Measurements from ENCODE around the gene ASS1.

Gene ASS1

DNA sequence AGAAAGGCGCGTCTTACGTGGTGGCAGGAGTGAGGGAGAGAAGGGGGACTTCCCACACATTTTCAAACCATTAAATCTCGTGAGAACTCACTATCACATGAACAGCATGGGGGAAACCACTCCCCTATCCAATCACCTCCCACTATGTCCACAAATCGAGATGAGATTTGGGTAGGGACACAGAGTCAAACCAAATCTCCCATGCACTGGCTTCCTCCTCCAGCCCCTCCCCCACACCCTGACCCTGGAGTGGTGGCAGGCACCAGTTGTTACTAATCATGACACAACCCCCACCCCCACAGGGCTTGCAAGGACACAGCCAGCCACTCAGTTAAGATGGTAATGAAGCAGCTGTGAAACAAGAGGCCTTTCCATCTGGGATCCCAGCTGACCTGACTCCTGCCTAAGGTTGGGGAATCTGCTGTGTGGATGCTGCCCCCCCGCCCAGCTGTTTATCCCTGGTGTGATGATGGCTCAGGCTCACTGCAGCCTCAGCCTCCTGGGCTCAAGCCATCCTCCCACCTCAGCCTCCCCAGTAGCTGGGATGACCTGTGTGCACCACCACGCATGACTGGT, 77.6 kb downstream of the ASS1 start:
- intact Hi-C loops (cut with DNase I) = no loop called here
- DNase-seq = no peak

DNA sequence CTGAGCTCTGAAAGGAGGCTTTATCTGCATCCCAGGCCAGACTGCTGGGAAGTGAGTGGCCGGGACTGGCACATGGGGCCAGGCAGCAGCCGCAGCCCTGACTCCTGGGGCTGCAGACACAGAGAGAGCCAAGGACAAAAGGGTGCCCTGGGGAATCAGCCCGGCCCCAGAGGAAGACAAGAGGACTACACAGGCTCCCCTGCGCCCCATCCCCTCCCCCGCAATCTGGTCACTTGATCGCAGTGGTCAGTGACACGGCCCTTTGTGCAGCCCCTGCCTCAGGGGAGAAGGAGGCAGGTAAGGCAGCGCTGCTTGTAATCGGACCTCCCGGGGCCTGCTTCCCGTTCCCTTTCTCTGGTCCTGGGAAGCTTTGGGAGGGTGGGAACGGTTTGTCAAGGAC, 79.2 kb downstream of the ASS1 start:
- no peak for DNase-seq
- intact Hi-C loops (cut with DNase I) = no loop called here

DNA sequence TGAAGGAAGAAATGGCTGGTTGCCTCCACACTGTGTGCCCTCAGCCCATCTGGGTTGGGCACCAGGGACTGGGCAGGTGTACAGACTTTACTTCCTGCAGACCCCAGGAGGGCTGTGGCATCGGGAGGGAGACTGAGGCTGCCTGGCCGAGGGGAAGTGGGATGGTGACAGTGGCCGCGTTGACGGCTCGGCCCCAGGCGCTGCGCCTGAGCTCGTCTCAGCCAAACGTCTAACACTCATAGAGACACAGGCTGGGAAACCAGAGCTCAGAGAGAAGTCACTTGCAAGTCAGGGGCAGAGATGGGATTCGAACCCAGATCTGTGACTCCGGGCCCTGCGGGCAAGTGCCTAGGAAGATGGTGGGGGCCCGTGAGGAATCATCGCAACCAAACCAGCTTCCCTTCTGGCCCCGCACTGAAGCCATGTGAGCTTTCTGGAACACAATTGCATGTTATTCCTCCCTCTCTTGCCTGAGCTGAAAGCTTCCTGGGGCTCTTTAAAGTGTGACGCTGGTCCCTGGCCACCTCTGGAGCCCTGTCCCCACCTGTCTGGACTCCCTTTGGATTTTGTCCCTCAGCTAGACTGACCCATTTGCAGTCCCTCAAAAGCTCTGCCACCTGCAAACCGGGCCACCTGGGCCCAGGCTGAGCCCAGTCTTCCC, 81.6 kb downstream of the ASS1 start:
- intact Hi-C loops (cut with DNase I) = no loop called here
- DNase-seq = no peak

GRCh38 chr9:130526854-130527650, 82.3 kb downstream of the ASS1 start:
- intact Hi-C loops (cut with DNase I) = no loop called here
- no peak for DNase-seq

- no peak for DNase-seq
- intact Hi-C loops (cut with DNase I) = no loop called here
Observed at GRCh38 chr9:130527651-130528310, 83.0 kb downstream of the ASS1 start.

DNA sequence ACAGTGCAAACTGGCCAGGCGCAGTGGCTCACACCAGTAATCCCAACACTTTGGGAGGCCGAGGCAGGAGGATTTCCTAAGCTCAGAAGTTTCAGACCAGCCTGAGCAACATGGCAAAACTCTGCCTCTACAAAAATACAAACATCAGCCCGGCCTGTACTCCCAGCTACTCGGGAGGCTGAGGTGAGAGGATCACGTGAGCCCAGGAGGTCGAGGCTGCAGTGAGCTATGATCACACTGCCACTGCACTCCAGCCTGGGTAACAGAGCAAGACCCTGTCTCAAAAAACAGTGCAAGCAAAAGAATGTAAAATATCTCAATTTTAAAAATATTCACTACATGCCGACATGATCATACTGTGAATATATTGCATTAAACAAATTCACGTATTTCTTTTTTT, 83.9 kb downstream of the ASS1 start:
- intact Hi-C loops (cut with DNase I) = no loop called here

GRCh38 chr9:130530938-130531337, 86.2 kb downstream of the ASS1 start:
- DNase-seq = peak in 1 of 10 donors; percentile 61

More for the DNA sequence above, 83.9 kb downstream of the ASS1 start:
- no peak for DNase-seq

DNA sequence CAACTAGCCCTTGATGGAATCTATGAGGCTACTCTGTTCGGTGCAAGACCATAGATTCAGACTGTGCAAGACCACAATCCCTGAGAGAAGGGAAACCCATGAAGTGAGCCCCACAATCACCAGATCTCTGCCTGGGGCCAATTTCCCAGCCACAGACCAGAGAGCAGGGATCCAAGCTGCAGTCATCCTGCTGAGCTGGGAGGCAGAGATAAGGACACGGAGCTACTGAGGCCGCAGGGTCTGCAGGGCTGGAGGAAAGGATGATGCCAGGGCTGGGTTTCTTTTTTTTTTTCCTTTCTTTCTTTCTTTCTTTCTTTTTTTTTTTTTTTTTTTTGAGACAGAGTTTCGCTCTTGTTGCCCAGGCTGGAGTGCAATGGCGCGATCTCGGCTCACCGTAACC, 86.9 kb downstream of the ASS1 start:
- no peak for DNase-seq
- intact Hi-C loops (cut with DNase I) = no loop called here

More at GRCh38 chr9:130530938-130531337, 86.2 kb downstream of the ASS1 start:
- intact Hi-C loops (cut with DNase I) = no loop called here

DNA sequence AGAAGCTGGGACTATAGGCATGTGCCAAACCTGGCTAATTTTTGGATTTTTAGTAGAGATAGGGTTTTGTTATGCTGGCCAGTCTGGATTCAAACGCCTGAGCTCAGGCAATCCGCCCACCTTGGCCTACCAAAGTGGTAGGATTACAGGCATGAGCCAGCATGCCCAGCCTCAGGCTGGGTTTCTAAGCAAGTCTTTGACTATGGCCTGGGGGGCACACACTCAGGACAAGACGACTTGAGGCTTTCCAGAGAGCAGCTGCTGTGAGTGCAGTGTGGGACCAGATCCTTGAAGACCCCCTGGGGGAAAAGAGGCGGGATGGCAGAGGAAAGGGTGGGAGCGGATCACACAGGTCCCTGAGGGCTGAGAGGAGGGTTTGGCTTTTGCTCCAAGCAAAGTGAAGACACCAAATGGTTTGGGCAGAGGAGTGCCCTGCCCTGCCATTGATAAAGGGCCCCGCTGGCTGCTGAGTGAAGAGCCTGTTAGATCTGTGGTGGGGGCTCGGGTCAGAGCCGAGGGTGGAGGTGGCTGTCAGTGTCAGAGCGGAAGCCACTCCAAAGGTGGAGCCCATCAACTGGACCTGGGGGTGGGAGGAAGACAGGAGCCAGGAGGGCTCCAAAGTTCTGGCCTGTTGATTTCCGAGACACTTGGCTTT, 87.8 kb downstream of the ASS1 start:
- no peak for DNase-seq
- intact Hi-C loops (cut with DNase I) = no loop called here

- intact Hi-C loops (cut with DNase I) = no loop called here
- DNase-seq = peak in 4 of 10 donors; percentile 11 to 88 (median 36)
Observed at GRCh38 chr9:130535818-130536521, 91.2 kb downstream of the ASS1 start.

- no peak for DNase-seq
- intact Hi-C loops (cut with DNase I) = no loop called here
Observed at GRCh38 chr9:130536701-130537107, 91.9 kb downstream of the ASS1 start.

DNA sequence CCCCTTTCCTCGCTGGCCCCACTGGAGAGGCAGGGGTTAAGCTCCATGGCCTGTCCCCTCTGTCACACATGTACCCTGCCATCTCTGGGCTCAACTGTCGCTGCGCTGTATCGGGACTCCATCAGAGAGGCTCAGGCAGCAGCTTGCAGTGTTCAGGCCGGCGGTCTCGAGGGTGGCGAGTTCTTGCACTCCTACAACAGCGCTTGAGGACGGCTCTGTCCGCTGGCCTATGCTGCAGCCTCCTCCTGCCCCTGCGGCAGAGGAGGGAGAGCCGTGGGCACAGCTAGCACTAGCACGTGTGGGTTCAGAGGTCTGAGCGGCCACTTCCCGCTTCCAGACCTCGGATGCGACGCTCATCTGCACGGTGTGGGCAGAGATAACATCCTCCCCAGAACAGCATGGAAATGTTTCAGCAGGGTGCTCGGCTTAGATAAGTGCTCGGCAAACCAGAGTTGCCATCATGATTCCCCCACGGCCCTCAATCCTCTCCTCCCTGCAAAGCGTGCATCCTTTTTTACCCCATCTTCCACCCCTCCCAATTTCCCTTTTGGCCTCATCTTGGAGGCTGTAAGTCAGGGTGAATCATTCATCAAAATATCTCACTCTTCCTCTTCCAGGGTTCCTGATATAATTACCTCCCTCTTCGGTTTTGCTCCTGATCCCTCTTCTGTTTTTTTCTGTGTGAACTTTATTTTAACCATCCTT, 92.7 kb downstream of the ASS1 start:
- DNase-seq = peak in 1 of 10 donors; percentile 2
- intact Hi-C loops (cut with DNase I) = no loop called here

- intact Hi-C loops (cut with DNase I) = no loop called here
- DNase-seq = peak in 4 of 10 donors; percentile 22 to 89 (median 26)
Observed at GRCh38 chr9:130539420-130540223, 94.9 kb downstream of the ASS1 start.

- no peak for DNase-seq
- intact Hi-C loops (cut with DNase I) = no loop called here
Observed at GRCh38 chr9:130541533-130541932, 96.8 kb downstream of the ASS1 start.

DNA sequence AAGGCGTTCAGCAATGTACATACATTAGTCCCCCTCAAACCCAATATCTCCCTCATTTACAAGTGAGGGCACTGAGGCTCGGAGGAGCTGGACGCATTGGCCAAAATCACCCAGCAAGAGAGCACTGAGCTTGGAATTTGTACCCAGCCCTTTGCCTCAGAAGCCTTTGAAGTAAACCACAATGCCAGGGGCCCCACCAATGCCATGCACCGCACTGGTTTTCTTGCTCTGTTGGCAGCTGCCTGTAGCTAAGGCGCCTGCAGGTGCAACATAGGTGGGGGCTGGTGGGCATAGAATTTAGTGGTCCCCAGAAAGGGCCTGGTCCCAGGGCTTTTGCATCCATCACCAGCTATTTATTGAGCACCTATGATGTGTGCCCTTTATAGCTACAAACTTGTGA, 97.3 kb downstream of the ASS1 start:
- intact Hi-C loops (cut with DNase I) = no loop called here
- no peak for DNase-seq

DNA sequence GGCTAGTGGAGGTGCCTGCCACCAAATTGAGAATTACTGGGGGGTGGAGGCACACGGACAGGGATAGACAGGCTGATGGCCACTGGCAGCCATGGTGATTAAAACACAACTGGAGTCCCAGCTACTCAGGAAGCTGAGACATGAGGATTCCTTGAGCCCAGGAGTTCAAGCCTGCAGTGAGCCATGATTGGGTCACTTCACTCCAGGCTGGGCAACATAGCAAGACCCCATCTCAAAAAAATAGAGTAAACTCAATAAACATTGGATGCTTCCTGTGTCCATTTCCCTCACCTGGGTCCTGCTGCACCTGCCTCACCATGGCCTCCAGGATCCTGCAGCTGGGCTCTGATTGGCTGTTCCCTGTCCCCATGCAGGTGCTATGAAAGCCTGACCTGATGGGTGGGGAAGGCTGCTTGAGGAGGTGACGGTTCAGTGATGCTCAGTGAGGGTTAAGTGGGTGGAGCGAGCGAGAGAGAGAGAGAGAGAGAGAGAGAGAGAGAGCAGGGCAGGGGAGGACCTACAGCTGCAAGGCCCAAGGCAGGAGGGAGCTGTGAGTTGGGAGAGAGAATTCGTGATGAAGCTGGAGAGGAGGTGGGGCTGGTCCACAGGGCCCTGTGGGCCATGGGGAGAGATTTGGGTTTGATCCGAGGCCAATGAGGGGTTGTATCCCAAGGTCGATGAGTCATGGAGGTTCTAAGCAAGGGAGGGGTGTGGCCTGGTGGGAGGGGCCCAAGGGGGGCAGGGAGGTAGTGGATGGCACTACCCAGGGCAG, 97.9 kb downstream of the ASS1 start:
- intact Hi-C loops (cut with DNase I) = no loop called here
- no peak for DNase-seq

- no peak for DNase-seq
- intact Hi-C loops (cut with DNase I) = no loop called here
Observed at GRCh38 chr9:130543368-130543767, 98.6 kb downstream of the ASS1 start.

DNA sequence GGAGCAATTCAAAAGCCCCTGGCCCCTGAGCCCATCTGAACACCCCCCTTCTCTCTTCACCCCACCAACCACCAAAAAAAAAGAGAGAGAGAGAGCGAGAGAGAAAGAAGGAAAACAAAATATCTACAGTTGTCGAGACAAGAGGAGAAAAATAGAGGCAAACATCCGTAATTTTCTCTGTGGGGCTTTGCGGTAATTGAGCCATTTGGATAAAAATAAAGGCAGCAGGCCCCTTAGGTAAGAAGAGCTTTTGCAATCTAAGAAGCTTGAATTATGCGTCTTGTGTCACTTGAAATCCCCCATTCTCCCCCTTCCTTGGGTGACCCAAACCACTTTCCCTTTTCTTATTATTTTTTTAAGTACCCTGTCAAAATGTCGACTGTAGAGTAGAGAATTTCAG, 99.1 kb downstream of the ASS1 start:
- no peak for DNase-seq
- intact Hi-C loops (cut with DNase I) = no loop called here
